PFSK-1 (cell line): Measurements from ENCODE around the gene POU3F2.

Source experiments
- FOXP2 ChIP-seq: optimal IDR thresholded peaks from 2 replicates; pipeline ENCODE3; 2011; ENCODE audit warnings: borderline replicate concordance, control low read depth, inconsistent platforms; ENCODE audit not compliant: insufficient read depth; ENCODE audit errors: extremely low read length, extremely low read depth
- POLR2AphosphoS5 ChIP-seq: IDR thresholded peaks from 2 replicates; pipeline ENCODE4 v1.6.1; 2012; ENCODE audit warnings: low read depth, mild to moderate bottlenecking, control low read depth, low read length, moderate library complexity
- SIN3A ChIP-seq: IDR thresholded peaks from 2 replicates; pipeline ENCODE4 v1.6.1; 2012; ENCODE audit warnings: mild to moderate bottlenecking, low read length, moderate library complexity, borderline replicate concordance; ENCODE audit not compliant: insufficient read depth
- TAF1 ChIP-seq: IDR thresholded peaks from 2 replicates; pipeline ENCODE4 v1.6.1; 2012; ENCODE audit warnings: low read length, control low read depth, borderline replicate concordance; ENCODE audit not compliant: insufficient read depth
- TF ChIP-seq, protein P1 (sequence below), 2 experiments: IDR thresholded peaks; 2 replicates each; pipeline versions ENCODE4 v1.6.1 to v1.8.0; 2011 to 2012; ENCODE audit warnings: low read depth in 2 of 2, low read length in 2 of 2, control low read depth in 1 of 2, inconsistent platforms in 1 of 2, mild to moderate bottlenecking in 1 of 2, moderate library complexity in 1 of 2; ENCODE audit not compliant: insufficient read depth in 1 of 2

POU3F2 gene

DNA sequence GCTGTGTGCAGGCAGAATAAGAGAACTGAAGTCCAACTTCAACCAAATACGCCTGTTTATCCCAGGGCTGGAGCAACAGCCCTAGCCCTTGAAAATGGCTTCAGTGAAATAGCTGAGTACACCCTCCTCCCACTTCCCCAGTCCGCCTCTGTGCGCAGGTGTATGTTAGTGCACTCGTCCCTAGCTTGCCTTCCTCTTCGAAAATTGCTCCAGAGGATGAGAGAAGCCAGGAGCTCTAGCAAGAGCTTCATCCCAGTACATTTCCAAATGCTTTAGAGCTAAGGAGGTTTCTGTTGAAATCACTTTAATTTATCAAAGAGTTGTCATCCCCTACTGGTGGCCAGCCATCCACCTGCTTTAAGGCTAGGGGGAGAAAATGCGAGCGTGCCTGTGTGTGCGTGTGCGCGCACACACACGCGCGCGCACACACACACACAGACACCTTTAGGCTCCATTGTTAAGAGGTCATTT, 5.4 kb upstream of the POU3F2 start:
- TF ChIP-seq TAF1 (no peak), SIN3A (no peak)

DNA sequence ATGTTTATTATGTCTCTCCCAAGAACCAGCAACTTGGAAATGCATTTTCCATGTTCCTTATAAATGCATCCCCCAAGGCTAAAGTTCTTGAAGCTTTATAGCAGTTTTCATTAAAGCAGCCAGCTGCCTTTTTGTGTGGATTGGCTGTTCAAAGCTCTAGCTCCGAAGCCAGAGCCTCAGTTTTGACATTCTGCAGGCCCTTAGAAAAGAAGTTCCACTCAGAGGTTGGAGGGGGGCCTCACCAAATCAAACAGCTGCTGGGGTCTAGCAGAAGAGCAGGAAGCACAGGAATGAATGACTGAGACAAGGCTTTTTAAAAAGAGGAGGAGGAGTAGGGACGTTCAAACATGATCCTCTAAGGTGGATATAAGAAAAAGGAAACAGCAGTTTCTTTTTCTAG, 4.2 kb upstream of the POU3F2 start:
- TF ChIP-seq SIN3A (no peak), TAF1 (no peak), FOXP2 (no peak), POLR2AphosphoS5 (no peak)
- TF ChIP-seq, protein P1, sequence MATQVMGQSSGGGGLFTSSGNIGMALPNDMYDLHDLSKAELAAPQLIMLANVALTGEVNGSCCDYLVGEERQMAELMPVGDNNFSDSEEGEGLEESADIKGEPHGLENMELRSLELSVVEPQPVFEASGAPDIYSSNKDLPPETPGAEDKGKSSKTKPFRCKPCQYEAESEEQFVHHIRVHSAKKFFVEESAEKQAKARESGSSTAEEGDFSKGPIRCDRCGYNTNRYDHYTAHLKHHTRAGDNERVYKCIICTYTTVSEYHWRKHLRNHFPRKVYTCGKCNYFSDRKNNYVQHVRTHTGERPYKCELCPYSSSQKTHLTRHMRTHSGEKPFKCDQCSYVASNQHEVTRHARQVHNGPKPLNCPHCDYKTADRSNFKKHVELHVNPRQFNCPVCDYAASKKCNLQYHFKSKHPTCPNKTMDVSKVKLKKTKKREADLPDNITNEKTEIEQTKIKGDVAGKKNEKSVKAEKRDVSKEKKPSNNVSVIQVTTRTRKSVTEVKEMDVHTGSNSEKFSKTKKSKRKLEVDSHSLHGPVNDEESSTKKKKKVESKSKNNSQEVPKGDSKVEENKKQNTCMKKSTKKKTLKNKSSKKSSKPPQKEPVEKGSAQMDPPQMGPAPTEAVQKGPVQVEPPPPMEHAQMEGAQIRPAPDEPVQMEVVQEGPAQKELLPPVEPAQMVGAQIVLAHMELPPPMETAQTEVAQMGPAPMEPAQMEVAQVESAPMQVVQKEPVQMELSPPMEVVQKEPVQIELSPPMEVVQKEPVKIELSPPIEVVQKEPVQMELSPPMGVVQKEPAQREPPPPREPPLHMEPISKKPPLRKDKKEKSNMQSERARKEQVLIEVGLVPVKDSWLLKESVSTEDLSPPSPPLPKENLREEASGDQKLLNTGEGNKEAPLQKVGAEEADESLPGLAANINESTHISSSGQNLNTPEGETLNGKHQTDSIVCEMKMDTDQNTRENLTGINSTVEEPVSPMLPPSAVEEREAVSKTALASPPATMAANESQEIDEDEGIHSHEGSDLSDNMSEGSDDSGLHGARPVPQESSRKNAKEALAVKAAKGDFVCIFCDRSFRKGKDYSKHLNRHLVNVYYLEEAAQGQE (IDR thresholded peaks at IDR 0.05; ENCODE audit: insufficient read depth in 1 of 2, low read depth in 2 of 2, low read length in 2 of 2) = no peak

DNA sequence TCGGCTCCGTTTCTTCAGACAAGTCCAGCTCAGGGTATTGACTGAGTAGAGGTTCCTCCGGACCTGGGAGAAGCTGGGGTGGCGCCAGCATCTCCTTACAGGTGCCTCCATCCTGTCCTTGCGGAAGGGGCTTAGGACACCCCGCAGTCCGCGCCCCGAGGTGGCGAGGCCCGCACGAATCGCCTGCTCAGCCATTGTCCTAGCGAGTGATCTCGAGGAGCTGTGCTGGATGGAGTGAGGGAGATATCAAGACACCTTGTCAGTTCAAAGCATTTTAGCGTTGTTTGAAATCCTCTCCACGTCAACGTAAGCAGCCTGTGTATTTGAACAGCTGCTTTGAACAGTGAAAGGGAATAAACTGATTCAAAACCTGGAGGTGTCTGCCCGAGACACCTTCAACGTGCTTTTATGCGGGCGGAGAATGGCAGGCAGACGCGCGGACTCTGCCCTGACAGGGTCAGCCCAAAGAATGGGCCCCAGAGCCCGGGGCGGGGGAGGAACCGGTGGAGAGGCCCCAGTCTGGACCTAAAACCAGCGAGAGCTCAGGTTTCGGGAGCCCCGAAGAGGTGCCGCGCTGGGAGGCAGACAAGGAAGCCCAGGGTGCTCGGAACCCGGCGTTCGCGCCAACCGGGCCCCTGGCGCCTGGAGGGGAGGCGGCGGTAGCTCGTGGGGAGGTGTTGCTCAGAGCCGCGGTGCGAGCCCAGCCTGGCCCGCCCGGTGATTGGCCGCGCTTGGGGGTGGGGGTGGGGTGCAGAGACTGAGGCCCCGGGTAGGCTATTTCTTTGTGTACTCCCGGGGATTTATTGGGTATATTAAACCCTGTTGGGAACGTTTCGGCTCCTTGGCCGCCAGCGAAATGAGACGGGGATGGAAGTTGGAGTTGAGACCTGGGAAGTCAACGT, 3.1 kb upstream of the POU3F2 start:
- TF ChIP-seq SIN3A = no peak
- TF ChIP-seq, protein P1 (IDR thresholded peaks at IDR 0.05; ENCODE audit: insufficient read depth in 1 of 2, low read depth in 2 of 2, low read length in 2 of 2) = no peak
- no peak for TF ChIP-seq POLR2AphosphoS5
- no peak for TF ChIP-seq FOXP2
- TF ChIP-seq TAF1 = no peak

DNA sequence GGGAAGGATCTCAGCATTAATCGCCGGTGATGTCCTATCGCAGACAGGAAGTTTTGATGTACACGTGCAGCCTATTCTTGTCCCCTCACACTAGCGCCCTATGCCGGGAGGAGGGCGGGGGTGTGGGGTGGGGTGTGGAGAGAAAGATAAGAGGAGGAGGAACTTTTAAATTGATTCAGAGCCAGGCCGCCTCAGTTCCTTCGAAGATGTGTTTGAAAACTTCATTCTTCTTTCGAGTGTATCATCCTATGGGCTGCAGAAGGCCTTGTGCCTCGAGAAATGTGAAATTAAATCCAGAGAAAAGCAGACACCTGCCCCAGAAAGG, 2.5 kb upstream of the POU3F2 start:
- TF ChIP-seq, protein P1 (IDR thresholded peaks at IDR 0.05; ENCODE audit: insufficient read depth in 1 of 2, low read depth in 2 of 2, low read length in 2 of 2) = no peak
- TF ChIP-seq SIN3A = no peak
- TF ChIP-seq POLR2AphosphoS5 = no peak
- TF ChIP-seq TAF1 = no peak
- TF ChIP-seq FOXP2 = no peak

DNA sequence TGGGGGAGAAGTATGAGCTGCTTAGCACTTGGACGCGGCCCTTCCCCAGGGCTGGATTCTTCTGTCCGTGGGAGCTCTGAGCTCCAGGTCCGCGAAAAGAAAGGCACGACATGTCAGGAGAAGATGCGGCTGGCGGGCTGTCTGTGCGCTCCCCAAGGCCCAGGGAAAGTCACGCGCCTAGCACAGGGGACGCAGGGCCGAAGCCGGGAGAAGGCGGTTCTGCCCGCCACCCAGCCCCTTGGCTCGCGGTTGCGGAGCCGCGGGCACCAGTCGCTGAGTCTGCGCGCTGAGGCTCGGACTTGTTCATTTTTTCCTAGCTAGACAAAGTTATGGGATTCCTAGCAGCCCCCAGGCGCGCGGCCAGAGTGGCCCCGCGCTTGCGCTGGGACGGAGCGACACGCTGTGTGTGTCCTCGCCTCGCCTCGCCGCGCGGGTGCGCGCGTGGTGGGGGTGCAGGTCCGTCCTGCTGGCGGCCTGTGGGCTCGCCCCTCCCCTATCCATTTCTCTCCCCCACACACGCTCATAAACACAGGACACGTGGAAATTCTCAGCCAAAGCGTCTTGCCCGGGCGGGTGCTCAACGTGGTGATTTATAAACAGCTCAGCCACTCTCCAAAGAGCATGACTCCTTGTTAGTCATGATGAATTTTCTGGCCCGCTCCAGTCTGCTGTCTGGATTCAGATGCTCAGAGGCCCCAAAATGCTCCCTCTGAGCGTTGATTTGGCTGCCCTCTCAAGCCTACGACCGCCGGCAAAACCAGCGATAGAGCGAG, 1.9 kb upstream of the POU3F2 start:
- TF ChIP-seq FOXP2 = no peak
- TF ChIP-seq POLR2AphosphoS5 = no peak
- TF ChIP-seq, protein P1 (IDR thresholded peaks at IDR 0.05; ENCODE audit: insufficient read depth in 1 of 2, low read depth in 2 of 2, low read length in 2 of 2) = no peak
- no peak for TF ChIP-seq SIN3A
- TF ChIP-seq TAF1 = no peak
